Type B pancreatic cell (in vitro differentiated cells): Measurements from ENCODE around the gene CASP5. TPM values are rescaled to one million over a fixed set of nuclear protein-coding genes. Genes with fewer than 3 reads are reported as not detected.

Experiments
- DNase-seq: peaks from one replicate; pipeline ENCODE4 v3.0.0; 2021; ENCODE audit warnings: mixed read lengths; ENCODE audit not compliant: unreplicated experiment; ENCODE audit errors: extremely low spot score
- H3K27ac Mint-ChIP-seq: 2 replicates; pipeline ENCODE4 v1.8.0; 2021; ENCODE audit warnings: mild to moderate bottlenecking, mixed read lengths
- H3K27me3 Mint-ChIP-seq: 2 replicates; pipeline ENCODE4 v1.8.0; 2021; ENCODE audit warnings: mixed read lengths
- H3K36me3 Mint-ChIP-seq: 2 replicates; pipeline ENCODE4 v1.8.0; 2021; ENCODE audit warnings: mixed read lengths
- H3K4me1 Mint-ChIP-seq: one replicate; pipeline ENCODE4 v1.8.0; 2021; ENCODE audit warnings: mixed read lengths; ENCODE audit not compliant: unreplicated experiment
- H3K4me3 Mint-ChIP-seq: 2 replicates; pipeline ENCODE4 v1.8.0; 2021; ENCODE audit warnings: mild to moderate bottlenecking, mixed read lengths
- H3K9me3 Mint-ChIP-seq: 2 replicates; pipeline ENCODE4 v1.8.0; 2021; ENCODE audit warnings: mixed read lengths
- total RNA-seq: library from RNA; stranded (reverse); gene quantifications from 2 replicates; pipeline ENCODE4 v1.2.1, GENCODE V29; 2021; ENCODE audit warnings: low replicate concordance
- TF ChIP-seq, protein P1 (sequence below): fragments of 200-600 bp; sonication (generic); conservative IDR thresholded peaks from 2 replicates; pipeline ENCODE4 v1.5.0; 2021; ENCODE audit warnings: antibody characterized with exemption, mild to moderate bottlenecking

Gene CASP5
- total RNA-seq, 1 donor from 2014 or later = not detected

DNA sequence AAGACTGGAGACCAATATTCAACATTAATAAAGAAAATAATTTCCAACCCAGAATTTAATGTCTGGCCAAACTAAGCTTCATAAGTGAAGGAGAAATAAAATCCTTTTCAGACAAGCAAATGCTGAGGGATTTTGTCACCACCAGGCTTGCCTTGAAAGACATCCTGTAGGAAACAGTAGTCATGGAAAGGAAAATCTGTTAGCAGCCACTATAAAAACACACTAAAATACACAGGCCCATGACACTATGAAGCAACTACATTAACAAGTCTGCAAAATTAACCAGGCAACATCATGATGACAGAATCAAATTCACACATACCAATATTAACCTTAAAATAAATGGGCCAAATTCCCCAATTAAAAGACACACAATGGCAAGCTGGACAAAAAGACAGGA lies 52.2 kb downstream of the CASP5 start:
- Mint-ChIP-seq H3K9me3 (peaks cover 7% of the 10 kb centered on the region), H3K36me3 (peaks cover 4% of the 10 kb centered on the region), H3K27ac (no peak overlapping the region), H3K4me3 (no peak overlapping the region), H3K27me3 (no peaks in the 10 kb centered on the region), H3K4me1 (peaks cover 18% of the 10 kb centered on the region)
- TF ChIP-seq, protein P1, sequence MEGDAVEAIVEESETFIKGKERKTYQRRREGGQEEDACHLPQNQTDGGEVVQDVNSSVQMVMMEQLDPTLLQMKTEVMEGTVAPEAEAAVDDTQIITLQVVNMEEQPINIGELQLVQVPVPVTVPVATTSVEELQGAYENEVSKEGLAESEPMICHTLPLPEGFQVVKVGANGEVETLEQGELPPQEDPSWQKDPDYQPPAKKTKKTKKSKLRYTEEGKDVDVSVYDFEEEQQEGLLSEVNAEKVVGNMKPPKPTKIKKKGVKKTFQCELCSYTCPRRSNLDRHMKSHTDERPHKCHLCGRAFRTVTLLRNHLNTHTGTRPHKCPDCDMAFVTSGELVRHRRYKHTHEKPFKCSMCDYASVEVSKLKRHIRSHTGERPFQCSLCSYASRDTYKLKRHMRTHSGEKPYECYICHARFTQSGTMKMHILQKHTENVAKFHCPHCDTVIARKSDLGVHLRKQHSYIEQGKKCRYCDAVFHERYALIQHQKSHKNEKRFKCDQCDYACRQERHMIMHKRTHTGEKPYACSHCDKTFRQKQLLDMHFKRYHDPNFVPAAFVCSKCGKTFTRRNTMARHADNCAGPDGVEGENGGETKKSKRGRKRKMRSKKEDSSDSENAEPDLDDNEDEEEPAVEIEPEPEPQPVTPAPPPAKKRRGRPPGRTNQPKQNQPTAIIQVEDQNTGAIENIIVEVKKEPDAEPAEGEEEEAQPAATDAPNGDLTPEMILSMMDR = no peak
- DNase-seq = no peak

DNA sequence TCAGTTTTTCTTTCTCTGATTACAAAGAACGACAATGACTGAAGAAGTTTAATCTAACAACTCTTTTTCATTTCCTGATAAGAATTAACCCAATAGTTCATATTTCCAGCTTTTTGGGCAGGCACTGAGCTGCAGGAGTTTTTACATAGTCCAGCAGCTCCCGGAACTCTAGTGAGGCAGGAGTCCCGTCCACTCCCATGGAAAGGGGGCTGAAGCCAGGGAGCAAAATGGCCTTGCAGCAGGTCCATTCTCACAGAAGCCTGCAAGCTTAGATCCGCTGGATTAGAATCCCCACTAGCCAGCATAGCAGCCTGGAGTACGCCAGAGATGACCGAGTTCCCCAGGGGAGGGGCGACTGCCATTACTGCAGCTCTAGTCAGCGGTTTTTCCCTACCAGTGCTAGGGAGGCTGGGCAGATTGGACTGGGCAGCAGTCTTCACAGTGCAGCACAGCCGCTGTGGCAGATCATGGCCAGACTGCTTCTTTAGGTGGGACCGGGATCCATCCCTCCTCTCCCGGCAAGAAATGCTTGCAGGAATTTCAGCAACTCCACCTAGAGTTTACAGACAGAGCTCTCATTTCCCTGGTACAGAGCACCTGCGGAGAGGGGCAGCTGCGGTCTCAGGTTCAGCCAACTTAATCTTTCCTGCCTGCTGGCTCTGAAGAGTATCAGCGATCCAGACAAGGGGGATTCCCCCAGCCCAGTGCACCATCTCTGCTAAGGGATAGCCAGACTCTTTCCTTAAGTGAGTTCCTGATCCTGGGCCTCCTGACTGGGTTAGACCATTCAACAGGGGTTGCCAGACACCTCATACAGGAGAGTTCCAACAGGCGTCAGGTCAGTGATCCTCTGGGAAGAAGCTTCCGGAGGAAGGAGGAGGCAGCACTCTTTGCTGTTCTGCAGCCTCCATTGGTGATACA lies 53.9 kb downstream of the CASP5 start:
- H3K4me1 Mint-ChIP-seq = peaks cover 20% of the 10 kb centered on the region
- H3K4me3 Mint-ChIP-seq = peak overlapping the region; percentile 86
- no peaks in the 10 kb centered on the region for H3K27me3 Mint-ChIP-seq
- TF ChIP-seq, protein P1 = no peak
- peak overlapping the region; percentile 93 for H3K27ac Mint-ChIP-seq
- H3K36me3 Mint-ChIP-seq = peaks cover 7% of the 10 kb centered on the region
- peaks cover 9% of the 10 kb centered on the region for H3K9me3 Mint-ChIP-seq
- DNase-seq = no peak

DNA sequence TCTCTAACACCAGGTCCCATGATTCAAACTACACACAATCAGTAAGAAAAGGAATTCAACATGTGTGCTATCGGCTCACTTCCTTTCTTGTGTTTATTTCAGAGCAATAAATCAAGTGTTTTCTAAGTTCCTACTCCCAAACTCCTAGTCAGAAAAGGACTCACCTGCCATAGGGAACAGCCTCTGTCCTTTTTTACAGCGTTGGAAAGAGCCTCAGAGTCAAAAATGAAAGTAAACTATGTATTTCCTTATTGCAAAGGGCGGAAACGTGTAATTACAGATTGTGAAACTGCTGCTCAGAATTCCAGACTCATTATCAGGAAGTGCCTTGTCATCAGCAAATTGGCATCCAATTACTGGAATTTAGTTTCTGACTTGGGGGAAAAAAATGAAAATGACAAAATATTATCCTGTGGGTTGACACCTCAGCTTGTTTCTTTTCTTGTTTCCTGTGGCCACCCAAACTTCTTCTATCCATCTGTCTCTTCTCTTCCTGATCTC lies 54.6 kb downstream of the CASP5 start, which contains the start of gene CASP4:
TSS of gene CASP4 (minus strand) at position 220 of the 501 bp plus-strand sequence. CDS start at position 171, 49 bp downstream.
- Mint-ChIP-seq H3K27me3 (no peaks in the 10 kb centered on the region), H3K36me3 (peaks cover 7% of the 10 kb centered on the region), H3K4me1 (peaks cover 20% of the 10 kb centered on the region), H3K27ac (peak within 1 kb of the TSS; percentile 93), H3K4me3 (peak within 1 kb of the TSS; percentile 86), H3K9me3 (peaks cover 9% of the 10 kb centered on the region)
- TF ChIP-seq, protein P1 = no peak
- no peak for DNase-seq

DNA sequence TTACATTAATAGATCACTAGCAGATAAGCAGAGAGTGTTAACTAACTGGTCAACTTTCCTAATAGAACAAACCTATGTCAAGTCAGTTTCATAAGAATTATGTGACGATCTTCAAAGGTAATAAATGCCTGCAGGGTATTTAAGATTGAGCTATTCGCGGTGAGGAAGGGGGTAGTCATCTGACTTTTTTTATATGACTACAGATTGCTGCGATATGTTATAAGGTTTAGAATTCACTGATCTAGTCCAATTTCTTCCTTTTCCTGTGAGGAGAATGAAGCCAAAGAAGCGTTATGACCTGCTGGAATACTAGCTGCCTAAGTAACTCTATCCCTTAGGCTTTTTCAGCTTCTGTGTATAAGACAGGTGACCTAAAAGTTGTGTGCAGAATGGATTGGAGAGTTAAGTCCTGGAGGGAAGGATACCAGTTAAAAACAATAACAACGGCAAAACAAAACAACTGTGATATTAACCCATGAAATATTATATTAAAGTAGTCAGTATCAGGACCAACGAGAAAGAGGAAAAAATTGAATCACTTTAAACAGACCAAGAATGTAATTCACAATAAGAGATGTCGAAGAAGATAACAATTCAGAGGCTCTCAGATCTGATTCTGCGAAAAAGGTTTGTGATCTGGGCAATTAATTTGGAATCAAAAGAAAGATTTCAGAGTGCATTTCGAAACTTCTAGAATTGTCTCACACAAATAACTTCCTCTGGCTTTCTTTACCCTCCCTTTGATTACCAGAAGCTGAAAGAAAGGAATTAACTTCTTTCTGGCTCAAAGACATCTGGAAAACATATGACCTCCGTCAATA lies 55.2 kb downstream of the CASP5 start:
- peak overlapping the region; percentile 86 for H3K4me3 Mint-ChIP-seq
- H3K36me3 Mint-ChIP-seq = peaks cover 3% of the 10 kb centered on the region
- peak overlapping the region; percentile 93 for H3K27ac Mint-ChIP-seq
- TF ChIP-seq, protein P1 = no peak
- H3K9me3 Mint-ChIP-seq = peaks cover 6% of the 10 kb centered on the region
- H3K4me1 Mint-ChIP-seq = peaks cover 20% of the 10 kb centered on the region
- H3K27me3 Mint-ChIP-seq = no peaks in the 10 kb centered on the region
- DNase-seq = no peak

DNA sequence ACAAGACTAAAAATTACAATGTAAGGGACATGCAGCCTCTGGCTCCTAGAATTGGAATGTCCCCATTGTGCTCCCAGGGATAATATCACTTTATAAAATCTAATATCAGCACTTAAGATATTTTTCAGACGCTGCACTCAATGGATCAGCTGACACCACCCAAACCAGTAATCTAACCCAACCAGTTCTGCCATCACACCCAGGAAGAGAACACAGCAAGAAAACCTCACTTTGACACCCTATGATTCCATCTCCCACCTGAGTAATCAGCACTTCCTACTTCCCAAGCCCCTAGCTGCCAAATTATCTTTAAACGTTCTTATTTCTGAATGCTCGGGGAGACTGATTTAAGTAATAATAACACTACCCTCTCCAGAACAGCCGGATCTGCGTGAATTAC lies 57.2 kb downstream of the CASP5 start:
- TF ChIP-seq, protein P1 = no peak
- peaks cover 3% of the 10 kb centered on the region for H3K36me3 Mint-ChIP-seq
- H3K27ac Mint-ChIP-seq = peak overlapping the region; percentile 93
- H3K4me3 Mint-ChIP-seq = peak overlapping the region; percentile 84
- peaks cover 10% of the 10 kb centered on the region for H3K9me3 Mint-ChIP-seq
- no peak for DNase-seq
- no peaks in the 10 kb centered on the region for H3K27me3 Mint-ChIP-seq
- H3K4me1 Mint-ChIP-seq = peaks cover 20% of the 10 kb centered on the region
